Stimulated activated CD4-positive, alpha-beta T cell treated with anti-CD3 and anti-CD28 coated beads, Interleukin-1b, Interleukin-23, amount 100 ng/mL, for 24 hours (primary cell): ENCODE measurements around the gene QRFP.

ENCODE experiments used
- DNase-seq, 4 experiments: peaks; one replicate each; pipeline ENCODE4 v3.0.0-alpha.2; 2020; ENCODE audit warnings: low read depth in 4 of 4, low spot score in 1 of 4

The QRFP gene

DNA sequence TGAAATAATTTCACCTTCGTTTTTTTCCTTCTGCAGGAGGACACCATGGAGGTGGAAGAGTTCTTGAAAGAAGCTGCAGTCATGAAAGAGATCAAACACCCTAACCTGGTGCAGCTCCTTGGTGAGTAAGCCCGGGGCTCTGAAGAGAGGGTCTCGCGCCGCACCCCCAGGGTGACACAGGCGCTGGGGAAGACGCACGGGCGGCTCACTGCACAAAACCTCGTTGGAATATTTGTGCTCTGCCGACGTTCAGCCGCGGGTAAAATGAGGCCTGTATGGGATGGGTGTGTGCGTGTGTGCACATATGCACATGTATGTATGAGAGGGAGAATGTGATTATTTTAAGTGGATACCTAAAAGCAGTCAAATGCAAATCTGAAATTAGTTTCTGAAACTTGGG is 24.5 kb downstream of the QRFP start:
- no peak for DNase-seq

- DNase-seq = no peak
Measured at GRCh38 chr9:130871395-130872062, 25.1 kb downstream of the QRFP start.

GRCh38 chr9:130870491-130871381 is 25.9 kb downstream of the QRFP start:
- no peak for DNase-seq

DNA sequence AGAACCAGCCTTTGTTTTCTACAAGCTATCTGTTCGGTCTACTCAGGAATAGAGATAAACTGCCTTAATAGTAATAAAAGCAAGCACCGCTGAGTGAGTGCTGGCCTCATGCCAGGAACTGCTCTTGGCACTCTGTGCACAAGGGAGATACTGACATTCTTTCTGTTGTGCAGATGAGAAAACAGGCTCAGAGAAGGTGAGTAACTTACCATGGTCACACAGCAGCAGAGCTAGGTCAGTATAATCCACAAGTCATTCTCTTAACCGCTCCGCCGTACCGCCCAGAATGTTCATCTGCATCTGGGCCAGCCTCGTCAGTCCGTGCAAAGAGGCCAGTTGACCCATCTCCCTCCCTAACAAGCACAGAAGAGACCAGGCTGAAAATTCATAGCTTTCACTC is 27.4 kb downstream of the QRFP start:
- no peak for DNase-seq

DNA sequence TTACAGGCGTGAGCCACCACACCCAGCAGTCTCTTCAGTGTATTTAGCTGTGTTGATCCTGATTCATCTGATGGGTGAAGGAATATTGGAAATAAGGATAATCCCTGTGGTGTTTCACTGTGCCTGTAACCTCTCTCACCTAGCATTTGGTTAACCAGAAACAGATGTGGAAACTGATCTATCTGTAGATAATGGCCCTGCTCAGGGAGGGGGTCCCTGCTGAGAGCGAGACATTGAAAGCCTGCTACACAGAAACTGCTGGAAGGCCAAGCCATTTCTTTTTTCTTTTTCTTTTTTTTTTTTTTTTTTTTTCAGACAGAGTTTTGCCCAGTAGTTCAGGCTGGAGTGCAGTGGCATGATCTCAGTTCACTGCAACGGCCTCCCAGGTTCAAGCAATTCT is 28.4 kb downstream of the QRFP start:
- DNase-seq = no peak

- no peak for DNase-seq
Measured at GRCh38 chr9:130867556-130867955, 29.1 kb downstream of the QRFP start.

GRCh38 chr9:130866474-130866965 is 30.1 kb downstream of the QRFP start:
- peak; percentile 10 to 34 (median 26) for DNase-seq

DNA sequence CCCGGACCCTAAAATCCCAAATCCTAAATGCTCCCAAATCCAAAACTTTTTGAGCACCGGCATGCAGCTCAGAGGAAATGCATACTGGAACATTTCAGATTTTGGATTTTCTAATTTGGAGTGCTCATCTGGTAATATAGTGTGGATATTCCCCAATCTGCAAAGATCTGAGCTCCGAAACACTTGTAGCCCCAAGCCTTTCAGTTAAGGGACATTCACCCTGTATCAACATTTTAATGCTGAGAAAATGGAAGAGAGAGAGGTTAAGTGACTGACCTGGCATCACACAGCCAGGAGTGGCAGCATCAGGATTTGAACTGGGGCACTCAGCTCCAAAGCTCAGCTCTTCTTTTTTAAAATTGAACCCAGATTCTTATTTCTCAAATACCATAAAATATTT is 30.7 kb downstream of the QRFP start:
- DNase-seq = no peak

GRCh38 chr9:130864541-130864940 is 32.1 kb downstream of the QRFP start:
- DNase-seq = no peak

- no peak for DNase-seq
Measured at GRCh38 chr9:130862747-130863146, 33.9 kb downstream of the QRFP start.

- no peak for DNase-seq
Measured at GRCh38 chr9:130862217-130862616, 34.4 kb downstream of the QRFP start.

GRCh38 chr9:130861372-130862180 is 35.0 kb downstream of the QRFP start:
- no peak for DNase-seq

GRCh38 chr9:130860458-130861316 is 35.9 kb downstream of the QRFP start:
- DNase-seq = no peak

- no peak for DNase-seq
Measured at GRCh38 chr9:130858739-130859705, 37.6 kb downstream of the QRFP start.

GRCh38 chr9:130857864-130858738 is 38.5 kb downstream of the QRFP start:
- no peak for DNase-seq

DNA sequence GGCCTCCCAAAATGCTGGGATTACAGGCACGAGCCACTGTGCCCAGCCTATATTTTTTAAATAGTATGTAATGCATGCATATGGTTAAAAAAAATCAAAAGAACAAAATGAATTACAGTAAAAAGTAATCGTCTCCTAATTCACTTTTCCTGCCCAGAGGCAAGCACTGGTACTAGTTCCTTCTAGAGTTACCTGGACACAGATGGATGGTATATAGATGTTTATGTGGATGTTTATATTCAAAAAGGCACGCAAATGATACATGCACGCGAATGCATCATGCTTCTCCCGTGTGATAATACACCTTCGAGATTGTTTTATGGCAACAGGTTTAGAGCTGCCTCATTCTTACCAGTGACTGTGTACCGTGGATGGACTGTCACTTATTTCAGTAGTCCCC is 40.1 kb downstream of the QRFP start:
- DNase-seq = no peak

- no peak for DNase-seq
Measured at GRCh38 chr9:130854835-130855234, 41.8 kb downstream of the QRFP start.

DNA sequence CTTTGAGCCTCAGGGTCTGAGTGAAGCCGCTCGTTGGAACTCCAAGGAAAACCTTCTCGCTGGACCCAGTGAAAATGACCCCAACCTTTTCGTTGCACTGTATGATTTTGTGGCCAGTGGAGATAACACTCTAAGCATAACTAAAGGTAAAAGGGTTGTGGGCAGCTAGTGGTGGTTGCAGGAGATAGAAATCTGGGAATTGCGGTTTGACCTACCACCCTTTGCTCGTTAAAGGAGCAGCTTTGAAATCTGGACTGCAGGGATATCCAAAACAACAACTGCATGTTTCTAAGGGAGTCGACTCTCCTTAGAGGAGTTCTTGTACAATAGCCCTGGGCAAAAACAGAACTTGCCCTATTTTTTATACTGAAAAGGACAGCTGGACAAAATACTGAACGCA is 42.5 kb downstream of the QRFP start:
- DNase-seq = no peak
